Astrocyte (in vitro differentiated cells and primary cell): ENCODE results near the gene INPP4B. TPM values are rescaled to one million over a fixed set of nuclear protein-coding genes. Genes with fewer than 3 reads are reported as not detected.

Experiments
- DNase-seq: peaks from one replicate; pipeline ENCODE4 v3.0.0-alpha.2; 2010; ENCODE audit warnings: low read depth
- FAIRE-seq: peaks from 2 replicates; lab custom pipeline; 2011; peaks lifted over from hg19 to GRCh38; lab: Jason Lieb, UNC
- H2AFZ ChIP-seq: 2 replicates; pipeline ENCODE4 v1.6.0; 2012; ENCODE audit warnings: low read depth, low read length, inconsistent platforms
- H3K27ac ChIP-seq: 2 replicates; pipeline ENCODE4 v1.5.1; 2011; ENCODE audit warnings: low read depth, low read length, inconsistent platforms
- H3K27me3 ChIP-seq: 2 replicates; pipeline ENCODE4 v1.6.0; 2011; ENCODE audit warnings: low read length, inconsistent platforms; ENCODE audit not compliant: insufficient read depth
- H3K36me3 ChIP-seq: 2 replicates; pipeline ENCODE4 v1.5.1; 2011; ENCODE audit warnings: low read length, inconsistent platforms; ENCODE audit not compliant: insufficient read depth
- H3K4me1 ChIP-seq: 2 replicates; pipeline ENCODE4 v1.5.1; 2011; ENCODE audit warnings: low read length, inconsistent platforms; ENCODE audit not compliant: insufficient read depth
- H3K4me2 ChIP-seq: 2 replicates; pipeline ENCODE4 v1.6.0; 2012; ENCODE audit warnings: low read length, inconsistent platforms
- H3K4me3 ChIP-seq: 2 replicates; pipeline ENCODE4 v1.5.1; 2011; ENCODE audit warnings: low read depth, mild to moderate bottlenecking, low read length, inconsistent platforms; ENCODE audit not compliant: insufficient read depth
- H3K79me2 ChIP-seq: 2 replicates; pipeline ENCODE4 v1.6.0; 2012; ENCODE audit warnings: mild to moderate bottlenecking, low read length, inconsistent platforms; ENCODE audit not compliant: insufficient read depth
- H3K9ac ChIP-seq: 2 replicates; pipeline ENCODE4 v1.6.0; 2012; ENCODE audit warnings: mild to moderate bottlenecking, low read length, inconsistent platforms
- H3K9me3 ChIP-seq: 2 replicates; pipeline ENCODE4 v1.5.1; 2012; ENCODE audit warnings: low read depth, mild to moderate bottlenecking, low read length, inconsistent platforms; ENCODE audit not compliant: insufficient read depth
- H4K20me1 ChIP-seq: 2 replicates; pipeline ENCODE4 v1.6.0; 2012; ENCODE audit warnings: low read length, inconsistent platforms; ENCODE audit not compliant: insufficient read depth
- H3K27ac Mint-ChIP-seq: one replicate; pipeline ENCODE4 v1.8.0; 2021; ENCODE audit warnings: mild to moderate bottlenecking, mixed read lengths; ENCODE audit not compliant: unreplicated experiment
- H3K27me3 Mint-ChIP-seq: one replicate; pipeline ENCODE4 v1.8.0; 2021; ENCODE audit warnings: low read depth, mixed read lengths; ENCODE audit not compliant: unreplicated experiment
- H3K36me3 Mint-ChIP-seq: one replicate; pipeline ENCODE4 v1.8.0; 2021; ENCODE audit warnings: low read depth, mixed read lengths; ENCODE audit not compliant: unreplicated experiment
- H3K4me1 Mint-ChIP-seq: one replicate; pipeline ENCODE4 v1.8.0; 2021; ENCODE audit warnings: low read depth, mixed read lengths; ENCODE audit not compliant: unreplicated experiment
- H3K4me3 Mint-ChIP-seq: one replicate; pipeline ENCODE4 v1.8.0; 2021; ENCODE audit warnings: mild to moderate bottlenecking, moderate library complexity, mixed read lengths; ENCODE audit not compliant: unreplicated experiment
- H3K9me3 Mint-ChIP-seq: one replicate; pipeline ENCODE4 v1.8.0; 2021; ENCODE audit warnings: mild to moderate bottlenecking, mixed read lengths; ENCODE audit not compliant: unreplicated experiment
- CTCF ChIP-seq: IDR thresholded peaks from 2 replicates; pipeline ENCODE4 v1.5.1; 2011; ENCODE audit warnings: low read depth, mild to moderate bottlenecking, inconsistent platforms, low read length, moderate library complexity; ENCODE audit not compliant: insufficient read depth
- EZH2 ChIP-seq: IDR thresholded peaks from 2 replicates; pipeline ENCODE4 v1.6.1; 2012; ENCODE audit warnings: mild to moderate bottlenecking, low read length, inconsistent platforms; ENCODE audit not compliant: insufficient read depth
- total RNA-seq: library from RNA; stranded (reverse); gene quantifications from 2 replicates; pipeline ENCODE4 v1.2.1, GENCODE V29; 2021

Gene INPP4B
- total RNA-seq, 1 donor from 2014 or later, result 2.8 TPM

DNA sequence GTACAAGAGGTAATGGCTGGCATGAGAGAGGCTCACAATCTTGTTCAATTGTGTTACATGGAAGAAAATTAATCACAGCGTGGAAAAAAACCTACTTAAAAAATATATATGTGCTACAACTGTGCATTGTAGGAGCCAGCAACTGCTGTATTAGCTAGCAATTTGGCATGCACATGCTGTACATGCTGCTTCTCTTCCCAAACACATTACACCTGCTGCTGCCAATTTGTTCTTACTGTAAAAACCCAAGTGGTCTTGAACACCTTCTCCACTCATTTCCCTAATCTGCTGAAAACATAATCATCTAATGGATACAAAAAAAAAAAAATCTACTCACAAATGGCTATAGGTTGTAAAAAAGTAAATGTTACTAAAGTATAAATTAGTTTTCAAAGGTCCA lies 264.2 kb downstream of the INPP4B start:
- Histone ChIP-seq H4K20me1 (no peaks in the 10 kb centered on the region), H3K4me1 (no peaks in the 10 kb centered on the region), H3K9ac (no peak overlapping the region), H3K79me2 (no peaks in the 10 kb centered on the region), H2AFZ (no peak overlapping the region), H3K36me3 (no peaks in the 10 kb centered on the region), H3K27me3 (no peaks in the 10 kb centered on the region), H3K27ac (no peak overlapping the region), H3K4me2 (no peak overlapping the region), H3K4me3 (no peak overlapping the region), H3K9me3 (no peaks in the 10 kb centered on the region)
- H3K9me3 Mint-ChIP-seq, result no peaks in the 10 kb centered on the region
- H3K36me3 Mint-ChIP-seq, result no peaks in the 10 kb centered on the region
- H3K27ac Mint-ChIP-seq, result no peak overlapping the region
- TF ChIP-seq CTCF, result no peak
- TF ChIP-seq EZH2, result no peak
- no peaks in the 10 kb centered on the region for H3K27me3 Mint-ChIP-seq
- FAIRE-seq (no peak), DNase-seq (no peak)
- no peaks in the 10 kb centered on the region for H3K4me1 Mint-ChIP-seq
- no peak overlapping the region for H3K4me3 Mint-ChIP-seq

- H3K36me3 ChIP-seq, result no peaks in the 10 kb centered on the region
- TF ChIP-seq CTCF (no peak), EZH2 (no peak)
- no peaks in the 10 kb centered on the region for H3K27me3 ChIP-seq
Measured at GRCh38 chr4:142579443-142579842, 266.7 kb downstream of the INPP4B start.

GRCh38 chr4:142574306-142574705 lies 271.8 kb downstream of the INPP4B start:
- no peaks in the 10 kb centered on the region for H3K9me3 Mint-ChIP-seq
- Histone ChIP-seq H3K36me3 (no peaks in the 10 kb centered on the region), H4K20me1 (no peaks in the 10 kb centered on the region), H3K9me3 (no peaks in the 10 kb centered on the region), H3K9ac (no peak overlapping the region), H2AFZ (no peak overlapping the region), H3K4me3 (no peak overlapping the region), H3K27ac (no peak overlapping the region), H3K27me3 (no peaks in the 10 kb centered on the region), H3K4me1 (no peaks in the 10 kb centered on the region), H3K79me2 (no peaks in the 10 kb centered on the region), H3K4me2 (no peak overlapping the region)
- no peaks in the 10 kb centered on the region for H3K4me1 Mint-ChIP-seq
- H3K4me3 Mint-ChIP-seq, result no peak overlapping the region
- no peak overlapping the region for H3K27ac Mint-ChIP-seq
- DNase-seq (no peak), FAIRE-seq (no peak)
- no peaks in the 10 kb centered on the region for H3K36me3 Mint-ChIP-seq
- no peaks in the 10 kb centered on the region for H3K27me3 Mint-ChIP-seq
- TF ChIP-seq CTCF (no peak), EZH2 (no peak)

More at GRCh38 chr4:142579443-142579842, 266.7 kb downstream of the INPP4B start:
- Histone ChIP-seq H3K4me1 (no peaks in the 10 kb centered on the region), H3K27ac (no peak overlapping the region), H3K9me3 (no peaks in the 10 kb centered on the region), H2AFZ (no peak overlapping the region), H3K79me2 (no peaks in the 10 kb centered on the region), H3K9ac (no peak overlapping the region), H4K20me1 (no peaks in the 10 kb centered on the region), H3K4me2 (no peak overlapping the region), H3K4me3 (no peak overlapping the region)
- no peak overlapping the region for H3K27ac Mint-ChIP-seq
- H3K36me3 Mint-ChIP-seq, result no peaks in the 10 kb centered on the region
- DNase-seq (no peak), FAIRE-seq (no peak)
- H3K4me3 Mint-ChIP-seq, result no peak overlapping the region
- H3K27me3 Mint-ChIP-seq, result no peaks in the 10 kb centered on the region
- no peaks in the 10 kb centered on the region for H3K9me3 Mint-ChIP-seq
- no peaks in the 10 kb centered on the region for H3K4me1 Mint-ChIP-seq
